Stimulated activated CD4-positive, alpha-beta T cell treated with anti-CD3 and anti-CD28 coated beads, Interleukin-1b, Interleukin-23, amount 100 ng/mL, for 4 hours (primary cell): ENCODE measurements around the gene SLC25A28.
A peak's percentile ranks its signal among the peaks of the same experiment; 100 is the strongest.
"Not testable (repeated sequence)": the region's sequence is repeated elsewhere in the genome, so short reads cannot be mapped to it uniquely, and the experiment has no call there.

Experiments
- DNase-seq, 2 donors: peaks; one replicate each; pipeline ENCODE4 v3.0.0-alpha.2; 2020; ENCODE audit warnings: low read depth in 2 of 2

The SLC25A28 gene

DNA sequence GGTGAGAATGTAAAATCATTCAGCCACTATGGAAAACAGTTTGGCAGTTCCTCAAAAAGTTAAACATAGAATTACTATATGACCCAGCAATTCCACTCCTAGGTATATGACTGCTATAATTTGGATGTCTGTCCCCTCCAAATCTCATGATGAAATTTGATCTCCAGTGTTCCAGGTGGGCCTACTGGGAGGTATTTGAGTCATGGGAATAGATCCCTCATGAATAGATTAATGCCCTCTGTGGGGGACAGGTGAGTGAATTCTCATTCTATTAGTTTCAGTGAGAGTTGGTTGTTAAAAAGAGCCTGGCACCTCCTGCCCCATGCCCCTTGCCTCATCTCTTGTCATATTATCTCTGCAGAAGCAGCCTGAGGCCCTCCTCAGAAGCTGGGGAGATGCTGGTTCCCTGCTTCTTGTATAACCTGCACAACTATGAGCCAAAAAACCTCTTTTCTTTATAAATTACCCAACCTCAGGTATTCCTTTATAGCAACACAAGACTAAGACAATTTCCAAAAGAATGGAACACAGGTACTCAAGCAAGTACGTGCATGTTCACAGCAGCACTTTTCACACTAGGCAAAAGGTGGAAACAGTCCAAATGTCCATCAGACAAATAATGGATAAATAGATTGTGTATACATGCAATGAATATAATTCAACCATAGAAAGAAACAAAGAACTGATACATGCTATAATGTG is 8.8 kb upstream of the SLC25A28 start:
- no peak for DNase-seq

DNA sequence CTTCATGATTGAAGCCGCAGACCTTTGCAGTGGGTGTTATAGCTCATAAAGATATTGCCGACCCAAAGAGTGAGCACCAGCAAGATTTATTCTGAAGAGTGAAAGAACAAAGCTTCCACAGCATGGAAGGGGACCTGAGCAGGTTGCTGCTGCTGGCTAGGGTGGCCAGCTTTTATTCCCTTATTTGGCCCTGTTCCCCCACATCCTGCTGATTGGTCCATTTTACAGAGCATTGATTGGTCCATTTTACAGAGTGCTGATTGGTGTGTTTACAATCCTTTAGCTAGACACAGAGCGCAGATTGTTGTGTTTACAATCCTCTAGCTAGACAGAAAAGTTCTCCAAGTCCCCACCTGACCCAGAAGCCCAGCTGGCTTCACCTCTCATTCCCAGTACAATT is 4.9 kb upstream of the SLC25A28 start:
- DNase-seq, result not testable (repeated sequence)

DNA sequence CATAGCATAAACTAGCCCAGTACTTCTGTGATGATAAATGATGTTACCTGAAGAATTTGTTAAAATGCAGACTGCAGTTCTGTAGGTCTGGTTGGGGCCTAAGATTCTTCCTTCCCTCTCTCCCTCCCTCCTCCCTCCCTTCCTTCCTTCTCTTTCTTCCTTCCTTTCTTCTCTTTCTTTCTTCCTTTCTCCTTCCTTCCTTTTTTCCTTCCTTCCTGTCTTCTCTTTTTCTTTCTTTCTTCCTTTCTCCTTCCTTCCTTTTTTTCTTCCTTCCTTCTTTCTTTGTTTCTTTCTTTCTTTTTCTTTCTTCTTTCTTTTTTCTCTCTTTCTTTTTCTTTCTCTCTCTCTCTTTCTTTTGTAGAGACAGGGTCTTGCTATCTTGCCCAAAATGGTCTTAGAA is 3.7 kb upstream of the SLC25A28 start:
- no peak for DNase-seq

DNA sequence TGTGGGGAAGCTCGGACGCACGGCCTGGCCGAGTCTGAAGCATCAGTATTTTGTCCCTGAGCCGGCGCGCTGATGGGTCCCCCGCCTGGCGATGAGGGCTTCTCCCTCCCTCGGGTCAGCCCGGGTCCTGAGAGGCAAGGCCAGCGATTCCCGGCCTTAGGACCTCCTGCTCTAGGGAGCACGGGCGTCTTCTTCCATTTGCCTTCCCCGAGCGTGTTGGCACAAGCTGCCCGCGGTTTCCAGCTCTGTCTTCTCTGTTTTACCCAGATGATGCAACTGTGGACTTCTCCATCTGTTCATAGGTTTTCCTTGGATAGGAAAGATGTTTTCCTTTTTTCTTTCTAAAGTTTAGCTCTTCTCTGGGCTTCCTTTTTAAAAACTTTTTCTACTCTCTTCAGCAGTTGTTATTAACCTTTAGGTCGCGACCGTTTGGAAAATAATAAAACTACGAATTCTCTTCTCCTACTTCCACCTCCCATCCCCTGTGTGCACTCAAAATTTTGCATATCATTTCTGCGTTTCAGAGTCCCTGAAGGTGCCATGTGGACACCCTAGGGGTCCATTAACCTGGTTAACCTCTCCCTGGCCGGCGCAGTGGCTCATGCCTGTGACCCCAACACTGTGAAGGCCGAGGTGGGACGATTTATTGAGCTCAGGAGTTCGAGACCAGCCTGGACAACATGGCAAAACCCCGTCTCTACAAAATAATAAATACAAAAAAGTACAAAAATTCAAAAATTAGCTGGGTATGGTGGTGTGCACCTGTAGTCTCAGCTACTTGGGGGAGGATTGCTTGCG is 1.4 kb upstream of the SLC25A28 start:
- DNase-seq, result no peak

DNA sequence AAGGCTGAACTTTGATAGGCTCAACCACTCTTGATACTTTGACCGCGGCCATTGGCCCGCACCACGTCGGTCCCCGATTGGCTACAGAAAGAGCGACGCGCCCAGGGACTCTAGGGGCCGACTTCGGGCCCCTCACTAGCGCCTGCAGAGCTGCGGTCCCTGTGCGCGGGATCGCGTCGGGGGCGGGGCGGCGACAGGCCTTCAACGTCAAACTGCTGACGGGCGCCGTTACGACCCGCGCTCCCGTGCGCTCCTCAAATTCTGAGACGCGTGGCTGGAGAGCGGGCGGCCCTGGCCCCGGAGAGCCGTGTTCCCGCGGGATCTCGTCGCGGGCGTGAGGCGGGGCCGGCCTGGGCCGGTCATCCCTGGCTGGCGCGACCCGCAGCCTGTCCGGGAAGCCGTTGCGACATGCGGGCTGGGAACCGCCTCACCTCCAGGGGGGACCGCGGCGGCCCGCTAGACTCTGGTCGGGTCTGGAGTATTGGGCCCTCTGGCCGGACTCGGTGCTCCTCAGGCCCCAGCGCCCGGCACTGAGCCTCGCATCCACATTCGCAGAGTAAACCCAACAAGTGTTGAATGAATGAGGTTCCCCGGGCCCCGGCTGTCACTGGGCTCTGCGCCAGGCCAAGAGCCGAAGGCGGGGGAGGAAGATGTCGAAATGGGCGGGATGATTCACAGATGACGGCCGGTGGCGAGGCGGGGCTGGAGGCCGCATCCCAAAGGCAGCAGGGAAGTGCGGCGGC is 643 bp upstream of the SLC25A28 start:
- peak; percentile 67 to 80 for DNase-seq

DNA sequence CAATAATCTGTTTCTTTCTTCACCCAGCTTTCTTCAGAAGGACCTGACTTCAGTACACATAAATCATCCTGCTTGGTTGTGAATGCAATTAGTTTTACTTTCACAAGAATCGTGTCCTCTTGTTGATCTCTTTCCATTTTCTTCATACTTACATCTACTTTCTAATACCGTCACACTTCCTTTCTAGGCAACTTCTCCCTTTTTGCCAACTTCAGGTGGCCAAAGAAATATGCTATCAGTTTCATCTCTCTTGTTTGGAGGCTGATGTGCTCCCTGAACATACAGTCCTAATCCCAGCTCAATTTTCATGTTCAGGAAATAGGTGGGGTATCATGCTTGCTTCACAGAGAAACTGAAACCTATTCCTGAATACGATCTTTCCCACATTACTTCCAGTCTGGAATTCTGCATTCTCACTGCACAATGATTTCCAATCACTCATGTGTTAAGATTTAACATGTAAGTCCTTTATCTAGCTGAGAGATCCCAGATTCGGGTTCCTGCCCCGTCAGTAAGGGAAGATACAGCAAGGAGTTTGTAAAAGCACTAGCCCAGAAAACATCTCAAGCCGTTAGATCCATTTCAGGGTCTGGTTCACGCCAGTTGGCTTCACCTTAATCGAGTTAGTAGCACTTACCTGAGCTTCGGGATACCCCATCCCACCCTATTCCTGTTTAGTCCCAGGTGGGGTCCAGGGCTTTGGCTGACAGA is 994 bp downstream of the SLC25A28 start:
- no peak for DNase-seq

DNA sequence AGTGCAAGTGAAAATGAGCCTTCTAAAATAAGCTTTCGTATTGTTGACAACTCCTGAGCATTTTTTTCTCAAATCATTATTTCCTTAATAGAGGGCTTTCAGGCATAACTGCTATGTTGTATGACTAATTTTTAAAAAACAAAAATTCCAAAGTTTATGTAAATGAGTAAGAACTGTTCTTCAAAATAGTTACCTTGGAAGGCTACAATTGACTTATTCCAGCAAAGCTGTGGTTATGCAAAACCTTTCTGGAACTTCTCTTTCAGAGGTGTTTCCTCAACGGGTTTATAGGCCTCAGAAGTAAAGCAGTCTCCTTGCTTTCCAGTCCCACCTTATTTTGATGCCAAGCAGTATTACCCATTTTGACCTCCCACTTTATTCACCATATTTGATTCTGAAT is 2.5 kb downstream of the SLC25A28 start:
- DNase-seq, result no peak

DNA sequence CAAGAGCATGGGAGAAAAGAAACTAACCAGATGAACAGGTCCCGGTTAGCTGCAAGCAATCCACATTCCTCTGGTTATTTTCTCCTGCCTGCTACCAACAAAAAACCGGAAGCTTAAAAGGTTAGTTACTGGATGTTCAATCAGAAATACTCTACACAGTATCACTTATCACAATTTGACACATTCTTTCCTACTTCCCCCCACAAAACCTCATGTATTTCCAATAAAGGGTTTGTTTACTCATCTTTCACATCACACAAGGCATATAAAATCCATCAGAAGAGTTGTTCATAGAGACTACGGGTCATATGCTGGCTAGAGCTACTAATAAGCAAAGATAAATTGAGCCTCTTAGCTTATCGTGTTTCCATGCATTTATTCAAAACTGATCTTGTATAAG is 4.8 kb downstream of the SLC25A28 start:
- no peak for DNase-seq

DNA sequence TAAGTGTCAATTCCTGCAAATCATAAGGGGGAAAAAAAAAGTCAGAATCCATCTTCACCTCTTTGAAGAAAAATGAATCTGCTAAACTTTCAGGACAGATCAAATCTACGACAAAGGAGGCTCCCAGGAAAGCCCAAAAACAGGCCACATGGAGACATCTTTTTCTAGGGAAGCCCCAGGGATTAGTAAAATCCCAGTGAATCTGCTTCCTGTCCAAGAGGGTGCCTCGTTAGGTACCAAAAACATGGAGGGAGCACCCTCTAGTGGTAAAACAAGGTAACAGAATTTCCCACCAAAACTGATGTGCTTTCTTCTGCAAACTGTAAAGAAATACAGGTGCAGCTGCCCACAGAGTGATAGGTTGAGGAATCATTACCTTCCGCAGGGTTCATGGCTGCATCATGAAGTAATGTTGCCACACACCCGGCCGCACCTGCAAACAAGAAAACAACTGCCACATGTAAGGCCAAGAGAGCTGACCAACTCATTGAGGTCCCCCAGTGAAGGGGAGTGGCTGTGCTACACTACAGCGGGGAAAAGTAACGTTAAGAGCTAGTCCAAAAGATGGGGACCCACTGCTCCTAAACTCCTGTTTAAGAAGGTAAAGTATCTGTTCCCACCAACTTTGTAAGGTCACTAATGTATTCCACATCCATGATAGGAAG is 7.9 kb downstream of the SLC25A28 start:
- peak in 1 of 2 donors; percentile 12 for DNase-seq

DNA sequence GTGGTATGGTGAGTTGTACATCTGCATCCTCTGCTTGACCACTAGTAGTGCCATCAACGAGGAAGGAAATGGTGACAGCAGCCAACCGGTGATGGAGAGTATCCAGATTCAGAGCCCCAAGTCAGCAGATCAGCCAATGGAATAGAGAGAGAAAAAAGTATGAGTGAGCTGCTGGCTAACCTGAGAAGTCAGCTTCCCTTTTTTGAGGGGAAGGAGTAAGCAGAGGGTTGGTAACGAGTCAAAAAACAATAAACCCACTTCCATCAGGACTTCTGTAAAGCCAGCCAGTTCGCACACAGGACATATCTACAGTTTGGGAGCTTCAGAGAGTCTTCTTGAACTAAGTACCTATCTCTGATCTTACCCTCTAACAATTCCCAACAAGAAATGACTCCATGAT is 8.9 kb downstream of the SLC25A28 start:
- no peak for DNase-seq

DNA sequence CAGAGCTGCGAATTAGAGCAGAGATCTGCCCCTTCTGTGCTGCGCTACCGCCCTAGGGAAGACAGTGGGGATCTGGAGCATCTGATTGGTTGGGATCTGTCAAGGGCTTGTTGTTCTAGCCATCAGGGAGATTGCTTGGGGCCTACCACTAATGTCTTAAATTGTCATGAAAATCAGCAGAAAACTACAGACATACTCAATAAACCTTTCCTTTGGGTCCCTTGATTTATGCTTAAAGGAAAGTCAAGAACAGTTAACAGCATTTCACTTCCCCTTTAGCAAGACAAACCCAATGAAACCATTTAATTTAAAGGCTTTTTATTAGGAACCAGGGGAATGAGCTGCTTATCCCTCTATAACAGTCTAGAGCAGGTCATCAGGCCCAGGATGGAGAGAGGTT is 10.0 kb downstream of the SLC25A28 start:
- no peak for DNase-seq

DNA sequence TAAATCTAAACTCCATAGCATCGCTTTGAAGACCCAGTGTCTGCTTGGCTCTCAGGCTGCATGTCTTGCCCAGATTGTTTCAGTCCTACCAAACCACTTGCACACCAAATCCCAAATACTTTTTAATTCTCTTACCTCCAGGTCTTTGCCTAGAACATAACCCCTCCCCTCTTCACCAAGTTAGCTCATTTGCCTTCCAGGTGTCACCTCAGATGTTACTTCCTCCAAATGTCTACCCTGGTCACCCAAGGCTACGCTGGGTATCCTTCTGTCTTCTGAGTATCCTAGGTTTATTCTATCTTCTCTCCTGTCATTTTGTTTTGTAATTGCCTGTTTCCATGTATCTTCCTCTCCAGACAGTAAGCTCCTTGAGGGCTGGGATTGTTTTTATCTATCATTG is 11.1 kb downstream of the SLC25A28 start:
- DNase-seq, result no peak

DNA sequence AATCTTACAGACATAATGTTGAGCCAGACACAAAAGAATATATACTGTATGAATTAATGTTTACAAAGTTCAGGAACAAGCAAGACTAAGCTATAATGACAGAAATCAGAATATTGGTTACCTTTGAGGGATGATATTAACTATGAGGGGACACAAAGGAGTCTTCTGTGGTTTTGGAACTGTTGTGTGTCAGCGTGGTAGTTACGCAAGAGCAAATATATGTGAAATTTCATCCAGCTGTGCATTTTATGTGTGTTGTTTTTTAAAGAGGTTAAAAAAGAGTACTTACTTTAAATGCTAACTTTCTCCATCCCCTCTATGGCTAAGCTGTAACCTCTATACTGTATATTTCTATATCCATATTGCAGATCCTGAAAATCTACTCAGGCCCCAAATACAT is 14.9 kb downstream of the SLC25A28 start:
- no peak for DNase-seq

DNA sequence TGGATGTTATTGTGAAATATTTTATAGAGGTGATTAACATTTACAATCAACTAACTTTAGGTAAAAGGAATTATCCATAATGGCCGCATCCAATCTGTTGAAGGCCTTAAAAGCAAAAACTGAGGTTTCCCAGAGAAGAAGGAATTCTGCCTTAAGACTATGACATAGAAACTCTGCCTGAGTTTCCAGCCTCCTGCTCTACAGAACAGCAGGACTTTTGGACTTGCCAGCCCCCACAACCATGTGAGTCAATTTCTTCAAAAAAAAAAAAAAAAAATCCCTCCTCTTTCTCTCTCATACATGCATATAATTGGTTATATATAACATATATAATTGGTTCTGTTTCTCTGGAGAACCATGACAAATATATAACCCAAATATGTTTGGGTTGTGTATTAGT is 15.4 kb downstream of the SLC25A28 start:
- no peak for DNase-seq

DNA sequence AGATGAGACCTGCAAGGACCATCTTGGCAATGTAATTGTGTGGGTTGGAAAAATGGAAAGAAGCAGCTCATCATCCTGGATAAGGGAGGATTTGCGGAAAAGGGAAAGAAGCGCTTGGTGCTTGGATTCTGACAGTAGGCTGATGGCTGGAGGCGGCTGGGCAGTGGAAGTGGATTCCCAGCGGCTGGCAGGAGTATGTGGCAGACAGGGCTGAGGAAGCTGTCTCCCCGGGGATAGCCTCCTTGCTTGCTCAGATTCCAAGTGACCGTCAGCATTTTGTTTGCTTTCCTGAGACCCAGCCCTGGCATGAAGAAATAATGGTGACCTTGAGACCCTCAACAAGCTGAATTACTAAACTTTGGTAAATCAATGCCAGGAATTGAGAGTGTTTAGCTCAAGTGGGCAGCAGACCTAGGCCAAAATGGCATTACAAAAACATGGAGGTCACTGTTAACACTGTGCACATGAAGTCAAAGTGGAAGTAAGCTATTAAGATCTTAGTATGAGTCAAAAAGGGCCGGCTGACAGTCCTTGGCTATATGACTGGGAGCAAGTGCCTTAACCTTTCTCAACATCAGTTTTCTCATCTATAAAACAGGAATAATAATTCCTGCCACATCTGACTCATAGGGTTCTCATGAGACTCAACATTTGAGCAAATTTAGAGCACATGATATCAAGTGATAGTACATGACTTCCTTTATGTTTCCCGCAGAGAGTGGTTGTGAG is 21.3 kb downstream of the SLC25A28 start:
- DNase-seq, result no peak

DNA sequence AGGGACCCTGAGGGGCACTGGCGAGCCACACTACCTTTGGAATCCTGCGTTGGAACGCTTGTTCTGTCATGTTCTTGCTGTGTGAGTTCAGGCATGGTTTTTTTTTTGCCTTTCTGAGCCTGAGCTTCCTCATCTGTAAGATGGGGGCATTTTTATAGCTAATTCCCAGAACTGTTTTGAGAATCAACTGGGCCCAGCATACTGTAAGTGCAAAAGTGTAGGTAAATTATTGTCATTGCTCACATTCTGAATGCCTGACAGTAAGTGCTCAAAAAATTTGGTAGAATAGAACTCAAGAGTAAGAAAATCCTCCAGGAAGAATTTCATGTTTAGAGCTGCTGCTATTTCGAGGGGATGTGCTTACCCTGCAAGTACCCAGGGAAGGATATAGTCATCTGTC is 22.2 kb downstream of the SLC25A28 start:
- DNase-seq, result no peak

DNA sequence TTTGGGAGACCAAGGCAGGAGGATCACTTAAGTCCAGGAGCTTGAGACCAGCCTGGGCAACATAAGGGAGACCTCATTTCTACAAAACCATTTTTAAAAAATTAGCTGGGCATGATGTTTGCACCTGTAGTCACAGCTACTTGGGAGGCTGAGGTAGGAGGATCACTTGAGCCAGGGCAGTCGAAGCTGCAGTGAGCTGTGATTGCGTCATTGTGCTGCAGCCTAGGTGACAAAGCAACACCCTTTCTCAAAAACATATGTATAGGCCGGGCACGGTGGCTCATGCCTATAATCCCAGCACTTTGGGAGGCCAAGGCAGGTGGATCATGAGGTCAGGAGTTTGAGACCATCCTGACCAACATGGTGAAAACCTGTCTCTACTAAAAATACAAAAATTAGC is 23.5 kb downstream of the SLC25A28 start:
- DNase-seq, result not testable (repeated sequence)

DNA sequence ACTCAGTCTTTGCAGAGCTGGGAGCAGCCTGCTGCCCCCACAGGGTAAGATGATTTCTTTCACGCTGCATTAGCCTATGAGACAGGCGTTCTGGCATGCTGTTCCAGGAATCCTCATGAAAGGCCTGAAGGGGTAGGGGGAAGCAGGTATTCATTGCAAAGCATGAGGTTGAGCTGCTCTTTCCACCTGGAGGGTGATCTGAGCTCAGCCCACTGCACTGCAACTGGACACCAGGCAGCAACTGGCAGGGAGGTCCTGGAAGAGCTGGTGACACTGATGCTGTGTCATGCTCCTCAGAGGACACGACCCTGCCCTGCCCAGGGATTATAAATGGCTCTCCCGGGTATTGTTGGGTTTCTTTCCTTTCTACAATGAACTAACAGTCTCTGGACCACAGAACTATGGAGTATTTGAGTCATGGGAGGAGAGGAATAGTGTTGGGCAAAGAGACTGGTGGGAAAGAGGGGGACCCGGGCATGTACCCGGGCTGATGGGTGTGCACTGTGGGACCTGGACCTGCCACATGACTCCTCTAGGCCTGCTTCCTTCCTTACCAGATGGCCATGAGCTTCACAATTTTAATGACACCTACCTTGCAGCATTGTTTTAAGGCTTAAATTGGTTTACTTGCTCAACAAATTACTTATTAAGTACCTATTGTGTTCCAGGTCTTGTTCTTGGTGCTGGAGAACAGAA is 24.3 kb downstream of the SLC25A28 start:
- DNase-seq, result no peak

DNA sequence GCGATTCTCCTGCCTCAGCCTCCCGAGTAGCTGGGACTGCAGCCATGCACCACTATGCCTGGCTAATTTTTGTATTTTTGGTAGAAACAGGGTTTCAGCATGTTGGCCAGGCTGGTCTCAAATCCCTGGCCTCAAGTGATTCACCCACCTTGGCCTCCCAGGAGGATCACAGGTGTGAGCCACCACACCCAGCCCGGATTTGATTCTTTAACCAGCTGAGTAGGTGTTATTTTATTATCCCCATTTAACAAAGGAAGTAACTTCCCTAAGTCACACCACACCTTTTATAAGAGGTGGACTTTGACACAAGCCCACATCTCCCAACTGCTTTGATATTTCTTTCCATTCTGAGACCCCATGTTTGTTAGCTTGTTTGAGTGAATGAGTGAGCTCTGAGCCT is 25.0 kb downstream of the SLC25A28 start:
- no peak for DNase-seq

DNA sequence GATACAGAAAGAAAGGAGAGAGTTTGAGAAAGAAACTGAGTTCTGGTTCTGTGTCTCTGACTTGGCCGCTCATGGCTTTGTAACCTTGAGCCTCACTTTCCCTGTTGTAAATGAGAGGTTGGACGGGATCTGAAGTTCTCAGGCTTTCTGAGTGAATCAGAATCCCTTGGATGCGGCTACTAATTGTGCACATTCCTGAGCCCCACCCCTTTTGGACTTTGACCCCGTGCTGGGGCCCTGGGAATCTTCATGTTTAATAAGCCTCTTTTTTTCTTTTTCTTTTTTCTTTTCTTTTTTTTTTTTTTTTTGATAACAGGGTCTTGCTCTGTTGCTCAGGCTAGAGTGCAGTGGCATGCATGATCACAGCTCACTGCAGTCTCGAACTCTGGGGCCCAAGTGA is 26.9 kb downstream of the SLC25A28 start:
- no peak for DNase-seq
